Activated CD4-positive, alpha-beta T cell treated with anti-CD3 and anti-CD28 coated beads, Interleukin-2, amount 50 U/mL, for 1 hour (primary cell): ENCODE results near the gene TSPAN7.

Experiments
- DNase-seq: peaks from one replicate; pipeline ENCODE4 v3.0.0-alpha.2; 2020

TSPAN7 gene

GRCh38 chrX:38649674-38650647 lies 88.6 kb downstream of the TSPAN7 start:
- DNase-seq = no peak

GRCh38 chrX:38651625-38652601 lies 90.6 kb downstream of the TSPAN7 start:
- no peak for DNase-seq

GRCh38 chrX:38652934-38653442 lies 91.6 kb downstream of the TSPAN7 start:
- no peak for DNase-seq

- no peak for DNase-seq
Measured at GRCh38 chrX:38654302-38654701, 93.0 kb downstream of the TSPAN7 start.

DNA sequence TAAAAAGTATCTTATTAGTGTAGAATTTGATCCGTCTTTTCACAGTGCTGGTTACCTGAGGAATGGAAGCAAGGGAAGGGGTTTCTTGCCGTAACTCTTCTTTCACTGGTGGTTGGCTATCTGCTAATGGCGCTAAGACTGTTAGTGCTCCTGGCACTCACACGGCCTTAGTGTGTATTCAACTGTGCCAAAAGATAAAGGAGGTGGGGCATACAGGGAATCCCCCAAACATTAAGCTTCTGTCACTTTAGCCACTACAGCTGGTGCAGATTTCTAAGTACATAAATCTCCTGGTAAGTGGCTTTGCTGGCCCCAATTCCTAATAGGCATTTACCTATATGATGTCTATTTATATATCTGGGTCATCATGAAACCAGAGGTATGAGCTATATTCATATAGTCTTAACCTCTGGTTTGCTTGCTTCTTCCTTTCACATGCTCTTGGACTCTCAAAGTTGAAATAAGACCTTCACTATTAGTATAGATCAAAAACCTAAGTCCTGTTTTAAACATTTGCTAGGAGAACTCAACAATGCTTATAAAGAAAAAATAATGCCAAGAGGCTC lies 95.1 kb downstream of the TSPAN7 start:
- DNase-seq = no peak

- DNase-seq = no peak
Measured at GRCh38 chrX:38657562-38657961, 96.2 kb downstream of the TSPAN7 start.

DNA sequence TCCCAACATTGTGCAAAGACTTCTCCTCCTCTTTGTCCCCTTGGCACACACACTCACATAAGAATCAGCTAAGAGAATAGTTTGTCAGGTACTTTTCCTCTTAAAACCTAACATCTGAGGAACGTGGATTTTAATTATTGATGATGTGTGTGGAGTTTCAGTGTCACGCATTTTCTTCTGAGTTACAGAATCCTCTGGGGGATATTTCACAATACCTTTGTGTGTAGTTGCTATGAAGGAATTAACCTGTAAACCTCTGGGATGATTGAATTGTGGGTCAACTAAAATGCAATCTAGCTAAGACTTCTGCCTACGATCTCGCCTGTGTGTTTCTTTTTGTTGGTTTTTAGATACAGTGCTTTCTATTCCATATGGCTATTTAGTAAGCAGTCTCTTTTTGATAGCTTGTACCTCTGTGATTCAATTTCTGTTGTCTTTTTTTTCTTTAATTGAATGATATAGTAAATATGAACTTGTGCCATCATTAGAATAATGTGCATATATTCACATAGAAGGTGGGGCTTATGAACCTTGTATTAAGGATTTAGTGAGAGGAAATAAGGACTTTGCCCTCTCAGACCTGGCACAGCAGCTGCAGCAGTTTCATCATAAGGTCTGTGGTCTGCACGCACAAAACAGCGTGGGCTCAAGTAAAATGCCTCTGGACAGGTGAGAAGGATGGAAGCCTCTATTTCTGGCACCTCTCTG lies 99.2 kb downstream of the TSPAN7 start:
- no peak for DNase-seq

- DNase-seq = no peak
Measured at GRCh38 chrX:38661103-38661441, 99.7 kb downstream of the TSPAN7 start.

GRCh38 chrX:38661561-38661960 lies 100.2 kb downstream of the TSPAN7 start:
- DNase-seq = no peak

GRCh38 chrX:38662640-38663039 lies 101.3 kb downstream of the TSPAN7 start:
- DNase-seq = no peak

DNA sequence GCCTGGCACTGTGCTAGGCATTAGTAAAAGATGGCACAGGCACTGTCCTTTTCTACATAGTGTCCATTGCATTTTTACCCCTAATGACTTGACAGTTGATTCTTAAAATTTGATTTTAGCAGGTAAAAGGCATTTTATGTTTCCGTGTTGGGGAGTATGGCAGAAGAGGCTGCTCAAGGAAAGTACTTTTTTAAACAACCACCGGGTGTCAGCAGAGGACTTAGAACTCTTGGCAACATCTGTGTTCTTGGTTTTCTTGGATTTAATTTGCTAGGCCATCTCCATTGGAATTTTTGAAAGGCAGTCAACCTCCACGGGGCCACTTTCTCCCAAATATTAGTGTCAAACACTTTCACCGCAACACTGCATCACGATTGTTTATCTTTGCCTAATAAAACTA lies 102.9 kb downstream of the TSPAN7 start:
- DNase-seq = no peak

DNA sequence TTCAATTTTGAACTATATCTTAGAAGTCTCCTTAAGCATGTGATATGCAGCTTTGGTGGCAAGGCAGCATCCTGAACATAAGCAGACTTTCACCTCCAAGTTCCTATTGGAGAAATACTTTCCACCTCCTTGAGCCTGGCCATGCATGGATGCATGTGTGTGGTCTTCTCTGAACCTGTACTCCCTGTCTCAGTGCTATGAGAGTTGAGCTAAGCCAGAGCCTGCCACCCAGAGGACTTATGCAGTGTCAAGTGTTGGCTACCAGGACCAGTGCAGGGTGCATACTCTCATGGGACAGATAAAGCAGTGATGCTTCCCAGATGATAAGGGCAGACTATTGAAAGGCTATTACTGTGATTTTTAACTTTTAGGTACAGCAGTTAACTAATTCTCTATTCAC lies 105.6 kb downstream of the TSPAN7 start:
- no peak for DNase-seq

- no peak for DNase-seq
Measured at GRCh38 chrX:38668771-38669170, 107.4 kb downstream of the TSPAN7 start.

- DNase-seq = no peak
Measured at GRCh38 chrX:38669428-38669827, 108.1 kb downstream of the TSPAN7 start.

- DNase-seq = no peak
Measured at GRCh38 chrX:38672646-38673045, 111.3 kb downstream of the TSPAN7 start.

DNA sequence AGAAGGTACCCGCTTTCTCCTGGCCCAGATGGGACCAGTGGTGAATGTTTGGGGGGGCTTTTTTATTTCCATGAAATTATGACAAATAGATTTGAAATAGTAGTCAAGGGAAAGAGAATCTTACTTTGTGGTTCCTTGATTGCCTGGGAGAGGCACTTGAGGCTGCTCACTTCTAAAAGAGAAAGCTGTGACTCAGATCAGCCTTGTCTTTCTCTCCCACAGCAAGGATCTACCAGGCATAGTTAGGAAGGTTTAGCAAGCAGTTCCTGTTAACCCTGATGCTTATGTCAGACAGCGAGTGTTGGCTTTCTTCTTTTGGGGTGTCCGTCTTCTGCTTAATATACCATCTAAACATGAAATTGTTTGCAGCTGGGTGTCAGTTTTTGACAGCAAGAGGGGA lies 114.5 kb downstream of the TSPAN7 start:
- DNase-seq = no peak

DNA sequence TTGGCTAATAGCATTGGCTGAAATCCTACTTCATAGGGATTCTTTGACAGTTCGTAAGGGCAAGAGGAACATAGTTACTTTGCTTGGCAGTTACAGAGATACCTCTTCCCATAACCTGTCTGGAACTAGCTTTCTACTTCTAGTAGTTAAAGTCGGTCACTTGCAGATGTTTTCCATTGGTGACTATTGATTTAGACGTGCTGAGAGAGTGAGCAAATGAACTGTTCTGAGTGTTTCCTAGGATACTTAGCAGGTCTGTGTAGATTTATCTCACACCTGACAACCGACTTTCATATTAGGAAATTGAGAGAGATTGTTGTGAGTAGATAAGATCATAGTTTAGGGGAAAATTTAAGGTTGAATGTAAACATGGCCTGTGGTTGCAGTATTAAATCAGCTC lies 116.8 kb downstream of the TSPAN7 start:
- no peak for DNase-seq

GRCh38 chrX:38678821-38679220 lies 117.5 kb downstream of the TSPAN7 start:
- DNase-seq = no peak

GRCh38 chrX:38679695-38680094 lies 118.4 kb downstream of the TSPAN7 start:
- no peak for DNase-seq

DNA sequence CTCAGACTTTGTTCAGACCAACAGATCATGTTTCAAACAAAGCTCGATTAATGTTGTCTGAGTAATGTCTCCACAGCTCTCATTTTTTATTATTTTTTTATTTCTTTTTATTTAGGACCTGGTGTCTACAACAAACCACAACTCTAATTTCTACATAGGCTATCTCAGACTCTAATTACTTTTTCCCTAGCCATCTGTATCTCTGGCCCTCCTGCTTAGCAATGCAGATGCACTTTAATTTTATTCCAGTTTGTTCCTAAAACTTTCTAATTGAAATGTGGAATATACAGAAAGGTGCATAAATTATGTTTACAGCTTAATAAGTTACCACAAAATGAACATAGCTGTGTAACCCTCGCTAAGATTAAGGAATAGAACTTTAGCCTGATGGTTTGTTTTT lies 120.8 kb downstream of the TSPAN7 start:
- DNase-seq = no peak

- no peak for DNase-seq
Measured at GRCh38 chrX:38692961-38693360, 131.6 kb downstream of the TSPAN7 start.

DNA sequence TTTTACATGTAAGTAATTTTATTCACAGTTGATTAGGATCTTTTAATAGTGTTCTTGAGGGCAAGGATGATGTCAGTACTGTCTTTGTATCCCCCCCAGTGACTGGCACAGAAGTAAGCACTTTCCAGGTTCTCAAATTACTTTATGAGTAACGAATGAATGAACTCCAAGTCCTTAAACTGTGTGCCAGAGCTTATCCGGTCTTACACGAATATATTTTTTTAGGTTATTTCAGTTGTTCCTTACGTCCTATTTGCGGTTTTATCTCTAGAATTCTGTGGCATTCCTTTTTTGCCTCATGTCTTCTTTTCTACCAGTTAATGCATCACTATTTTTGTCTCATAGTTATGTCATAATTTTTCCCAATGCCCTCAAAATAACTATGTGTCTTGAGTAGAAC lies 133.1 kb downstream of the TSPAN7 start:
- DNase-seq = no peak

GRCh38 chrX:38697461-38697860 lies 136.1 kb downstream of the TSPAN7 start:
- DNase-seq = no peak
